SK-N-SH (cell line): ENCODE data around the gene A2ML1. TPM values are rescaled to one million over a fixed set of nuclear protein-coding genes. Genes with fewer than 3 reads are reported as not detected.

Experiments used
- CTCF ChIA-PET: fragments of 300-600, 350-600 bp; formaldehyde crosslinking; extraction: SDS; loops from one replicate; lab custom pipeline; 2021; lab: Yijun Ruan, JAX
- POLR2A ChIA-PET: fragments of 350-600 bp; sonication (Branson Sonifier 250); formaldehyde crosslinking; extraction: SDS; loops from one replicate; lab custom pipeline; 2020; ENCODE audit warnings: antibody characterized with exemption, inconsistent platforms; lab: Yijun Ruan, JAX
- DNase-seq: peaks from one replicate; pipeline ENCODE4 v3.0.0; 2012
- H2AFZ ChIP-seq: fragments of 200-600 bp; sonication (generic); 2 replicates; pipeline ENCODE4 v1.8.1; 2016; ENCODE audit warnings: antibody characterized with exemption, mild to moderate bottlenecking, low read depth
- H3F3A ChIP-seq: fragments of 200-600 bp; sonication (generic); replicated peaks from 2 replicates; pipeline ENCODE3; 2016; ENCODE audit warnings: antibody characterized with exemption, mild to moderate bottlenecking; ENCODE audit not compliant: insufficient read depth
- H3K27ac ChIP-seq, 2 experiments: fragments of 200-500 bp in 1 of 2; fragments of 200-600 bp in 1 of 2; sonication (Bioruptor generic) in 1 of 2; sonication (generic), shearing (Covaris generic) in 1 of 2; 2 replicates each; pipeline versions ENCODE4 v1.5.1 to v1.6.1; 2014 to 2016; ENCODE audit warnings: low read depth in 2 of 2, inconsistent platforms in 1 of 2, low read length in 1 of 2, mild to moderate bottlenecking in 1 of 2, mixed read lengths in 1 of 2
- H3K27me3 ChIP-seq: fragments of 200-600 bp; sonication (generic), shearing (Covaris generic); 2 replicates; pipeline ENCODE4 v1.6.1; 2016; ENCODE audit warnings: mixed run types; ENCODE audit not compliant: insufficient read depth
- H3K36me3 ChIP-seq, 2 experiments: fragments of 200-500 bp in 1 of 2; fragments of 200-600 bp in 1 of 2; sonication (Bioruptor generic) in 1 of 2; sonication (generic) in 1 of 2; replicated peaks in 1 of 2; 2 replicates each; pipeline versions ENCODE3 to v1.5.1; 2014 to 2016; ENCODE audit warnings: low read length in 1 of 2, mild to moderate bottlenecking in 1 of 2; ENCODE audit not compliant: insufficient read depth in 2 of 2, control insufficient read depth in 1 of 2
- H3K4me1 ChIP-seq, 2 experiments: fragments of 200-500 bp in 1 of 2; fragments of 200-600 bp in 1 of 2; sonication (Bioruptor generic) in 1 of 2; sonication (generic), shearing (Covaris generic) in 1 of 2; 2 replicates each; pipeline versions ENCODE4 v1.5.1 to v1.6.1; 2014 to 2016; ENCODE audit warnings: low read depth in 1 of 2, low read length in 1 of 2, mixed run types in 1 of 2; ENCODE audit not compliant: insufficient read depth in 2 of 2, control insufficient read depth in 1 of 2
- H3K4me2 ChIP-seq: fragments of 200-600 bp; sonication (generic), shearing (Covaris generic); 2 replicates; pipeline ENCODE4 v1.6.1; 2017; ENCODE audit warnings: mixed run types
- H3K4me3 ChIP-seq, 2 experiments: fragments of 200-500 bp in 1 of 2; fragments of 200-600 bp in 1 of 2; sonication (Bioruptor generic) in 1 of 2; sonication (generic), shearing (Covaris generic) in 1 of 2; 2 replicates each; pipeline versions ENCODE4 v1.5.1 to v1.8.1; 2014 to 2016; ENCODE audit warnings: low read depth in 2 of 2, inconsistent platforms in 1 of 2, low read length in 1 of 2, mild to moderate bottlenecking in 1 of 2, mixed read lengths in 1 of 2, moderate library complexity in 1 of 2
- H3K79me2 ChIP-seq: fragments of 200-600 bp; sonication (generic); 2 replicates; pipeline ENCODE4 v1.8.1; 2017; ENCODE audit warnings: mild to moderate bottlenecking; ENCODE audit not compliant: insufficient read depth
- H3K9ac ChIP-seq: fragments of 200-600 bp; sonication (generic); 2 replicates; pipeline ENCODE4 v1.6.1; 2017; ENCODE audit warnings: mixed run types
- H3K9me2 ChIP-seq: fragments of 200-600 bp; sonication (generic); 2 replicates; pipeline ENCODE4 v1.6.1; 2017; ENCODE audit warnings: mixed run types
- H3K9me3 ChIP-seq: fragments of 200-600 bp; sonication (generic); 2 replicates; pipeline ENCODE4 v1.6.1; 2017; ENCODE audit warnings: mixed run types, mild to moderate bottlenecking, moderate library complexity
- H4K20me1 ChIP-seq: fragments of 200-600 bp; sonication (generic); 2 replicates; pipeline ENCODE4 v1.6.1; 2017; ENCODE audit warnings: mild to moderate bottlenecking, mixed run types; ENCODE audit not compliant: insufficient read depth
- CHD2 ChIP-seq: fragments of 150-350 bp; IDR thresholded peaks from 2 replicates; pipeline ENCODE4 v1.6.1; 2018; ENCODE audit warnings: low read length; ENCODE audit not compliant: partially characterized antibody
- CTCF ChIP-seq: fragments of 200-600 bp; sonication (generic); IDR thresholded peaks from 2 replicates; pipeline ENCODE4 v1.6.1; 2017; ENCODE audit warnings: antibody characterized with exemption, mild to moderate bottlenecking, moderate library complexity
- ELF1 ChIP-seq: IDR thresholded peaks from 2 replicates; pipeline ENCODE4 v1.4.0; 2012
- EP300 ChIP-seq, 2 experiments: IDR thresholded peaks; 2 replicates each; pipeline versions ENCODE4 v1.4.0 to v1.6.1; 2012; ENCODE audit warnings: borderline replicate concordance in 1 of 2, low read depth in 1 of 2, low read length in 1 of 2
- GATA2 ChIP-seq: sonication (generic); formaldehyde crosslinking; IDR thresholded peaks from 2 replicates; pipeline ENCODE4 v1.5.0; 2020; ENCODE audit warnings: mild to moderate bottlenecking, missing genetic modification reagents
- JUND ChIP-seq: IDR thresholded peaks from 2 replicates; pipeline ENCODE4 v1.4.0; 2012
- MXI1 ChIP-seq: IDR thresholded peaks from 2 replicates; pipeline ENCODE4 v1.6.1; 2012; ENCODE audit warnings: mild to moderate bottlenecking, low read depth, low read length, improper control_type of control experiment
- NFIC ChIP-seq: IDR thresholded peaks from 2 replicates; pipeline ENCODE4 v1.4.0; 2012; ENCODE audit warnings: borderline replicate concordance
- RCOR1 ChIP-seq: fragments of 150-350 bp; IDR thresholded peaks from 2 replicates; pipeline ENCODE4 v1.6.1; 2017; ENCODE audit warnings: antibody characterized with exemption, low read length
- REST ChIP-seq: IDR thresholded peaks from 2 replicates; pipeline ENCODE4 v1.6.1; 2012; ENCODE audit warnings: mild to moderate bottlenecking, low read depth, low read length, moderate library complexity
- ZBTB33 ChIP-seq: IDR thresholded peaks from 2 replicates; pipeline ENCODE4 v1.4.0; 2012; ENCODE audit warnings: low read depth, borderline replicate concordance
- WGBS: methylation state at CpG from one replicate; pipeline ENCODE4 v1.1.6; 2017; ENCODE audit warnings: low lambda C conversion rate; 5-methylcytosine and 5-hydroxymethylcytosine counted together
- polyA plus RNA-seq, 3 experiments: library from polyadenylated mRNA; depleted of rRNA; stranded (reverse); fragments of >200 nt; gene quantifications; 2 replicates each; pipeline ENCODE4 v1.2.3, GENCODE V29; 2012

Gene A2ML1
- polyA plus RNA-seq, 1 of the 3 experiments (the other 2 are of a cell fraction) = not detected

- TF ChIP-seq CTCF (no peak), RCOR1 (no peak)
- TF ChIP-seq, all 33 proteins: peak for 0
These were observed 8.7 kb upstream of the A2ML1 start (continued) for GRCh38 chr12:8813572-8814357.

- CTCF ChIA-PET = interaction anchor here (1.0 kb wide), 1 partner anchor 19 kb away, joined by 3 read pairs; no protein-coding TSS in a partner anchor
- H3K4me3 ChIP-seq = no peak overlapping the region
These were observed 5.9 kb upstream of the A2ML1 start for GRCh38 chr12:8816448-8817050.

GRCh38 chr12:8817856-8818255 lies 4.6 kb upstream of the A2ML1 start:
- WGBS = 50% methylated on average over 1 of the region's 1 CpG
- H4K20me1 ChIP-seq = no peaks in the 10 kb centered on the region
- ChIA-PET POLR2A (no interaction called here), CTCF (interaction anchor here (1.4 to 2.0 kb wide), 2 partner anchors 10 to 137 kb away, joined by 3 to 9 read pairs; no protein-coding TSS in a partner anchor)
- H3K4me3 ChIP-seq = no peak overlapping the region
- DNase-seq = no peak
- H3K79me2 ChIP-seq = no peaks in the 10 kb centered on the region
- no peak overlapping the region for H3K27ac ChIP-seq
- no peaks in the 10 kb centered on the region; the same call in 1 of the 2 replicates for H3K27me3 ChIP-seq
- no peaks in the 10 kb centered on the region; a peak in 1 of 4 replicates for H3K4me1 ChIP-seq
- no peak overlapping the region for H2AFZ ChIP-seq
- H3K36me3 ChIP-seq = no peaks in the 10 kb centered on the region
- H3K4me2 ChIP-seq = no peak overlapping the region
- no peak overlapping the region for H3K9ac ChIP-seq
- no peaks in the 10 kb centered on the region for H3K9me2 ChIP-seq
- no peaks in the 10 kb centered on the region for H3K9me3 ChIP-seq
- no peak for TF ChIP-seq RCOR1
- no peak for TF ChIP-seq MXI1
- no peak for TF ChIP-seq EP300 (IDR thresholded peaks at IDR 0.05; ENCODE audit: borderline replicate concordance in 1 of 2, low read depth in 1 of 2, low read length in 1 of 2)
- TF ChIP-seq CHD2 = no peak
- TF ChIP-seq NFIC = no peak
- no peak for TF ChIP-seq REST
- no peak for TF ChIP-seq ELF1
- no peak for TF ChIP-seq GATA2 (CRISPR knock-in tag)
- no peaks in the 10 kb centered on the region for H3F3A ChIP-seq

More at GRCh38 chr12:8816448-8817050, 5.9 kb upstream of the A2ML1 start:
- H3K27ac ChIP-seq = no peak overlapping the region
- TF ChIP-seq ZBTB33 (no peak), JUND (no peak), GATA2 (CRISPR knock-in tag) (no peak), ELF1 (no peak)
- WGBS = 72% methylated on average over 3 of the region's 3 CpGs
- POLR2A ChIA-PET = no interaction called here
- no peak overlapping the region for H2AFZ ChIP-seq
- no peaks in the 10 kb centered on the region for H3F3A ChIP-seq
- no peaks in the 10 kb centered on the region for H3K27me3 ChIP-seq
- H3K4me1 ChIP-seq = no peaks in the 10 kb centered on the region; a peak in 1 of 4 replicates
- no peak for DNase-seq
- H3K36me3 ChIP-seq = no peaks in the 10 kb centered on the region
- no peaks in the 10 kb centered on the region for H3K9me2 ChIP-seq
- H3K4me2 ChIP-seq = no peak overlapping the region
- no peaks in the 10 kb centered on the region for H3K9me3 ChIP-seq
- H3K79me2 ChIP-seq = no peaks in the 10 kb centered on the region
- H4K20me1 ChIP-seq = no peaks in the 10 kb centered on the region
- no peak overlapping the region for H3K9ac ChIP-seq
